Measurements from ENCODE around the gene ACADL. TPM values are rescaled to one million over a fixed set of nuclear protein-coding genes. Genes with fewer than 3 reads are reported as not detected.
A peak's percentile ranks its signal among the peaks of the same experiment; 100 is the strongest.
"Not testable (repeated sequence)": the region's sequence is repeated elsewhere in the genome, so short reads cannot be mapped to it uniquely, and the experiment has no call there.

Gene ACADL
- total RNA-seq, 1 donor from 2014 or later = 0.26 TPM

- TF ChIP-seq CTCF (IDR thresholded peaks at IDR 0.05; ENCODE audit: insufficient read depth, low read length, severe bottlenecking) = no peak
- FAIRE-seq = no peak
- no peak overlapping the region for H3K4me3 ChIP-seq (ENCODE audit: low read depth, low read length)
- H3K27me3 ChIP-seq (ENCODE audit: control insufficient read depth, insufficient read depth, low read length) = no peaks in the 10 kb centered on the region
- H3K36me3 ChIP-seq (ENCODE audit: control insufficient read depth, insufficient read depth, low read length) = no peaks in the 10 kb centered on the region
- DNase-seq (ENCODE audit: low read depth) = no peak
Measured at GRCh38 chr2:210190345-210190744, 34.9 kb downstream of the ACADL start.

GRCh38 chr2:210189452-210190138 is 35.7 kb downstream of the ACADL start:
- TF ChIP-seq CTCF (IDR thresholded peaks at IDR 0.05; ENCODE audit: insufficient read depth, low read length, severe bottlenecking) = no peak
- Histone ChIP-seq H3K27me3 (ENCODE audit: control insufficient read depth, insufficient read depth, low read length) (no peaks in the 10 kb centered on the region), H3K36me3 (ENCODE audit: control insufficient read depth, insufficient read depth, low read length) (no peaks in the 10 kb centered on the region), H3K4me3 (ENCODE audit: low read depth, low read length) (no peak overlapping the region)
- FAIRE-seq (no peak), DNase-seq (ENCODE audit: low read depth) (no peak)

- DNase-seq (ENCODE audit: low read depth) (peak; percentile 55), FAIRE-seq (no peak)
Measured at GRCh38 chr2:210188755-210189154, 36.5 kb downstream of the ACADL start.

GRCh38 chr2:210188190-210188589 is 37.1 kb downstream of the ACADL start:
- no peak overlapping the region for H3K4me3 ChIP-seq (ENCODE audit: low read depth, low read length)
- no peak for DNase-seq (ENCODE audit: low read depth)
- TF ChIP-seq CTCF (IDR thresholded peaks at IDR 0.05; ENCODE audit: insufficient read depth, low read length, severe bottlenecking) = no peak
- FAIRE-seq = no peak
- H3K27me3 ChIP-seq (ENCODE audit: control insufficient read depth, insufficient read depth, low read length) = no peaks in the 10 kb centered on the region
- H3K36me3 ChIP-seq (ENCODE audit: control insufficient read depth, insufficient read depth, low read length) = no peaks in the 10 kb centered on the region

More at GRCh38 chr2:210188755-210189154, 36.5 kb downstream of the ACADL start:
- TF ChIP-seq CTCF (IDR thresholded peaks at IDR 0.05; ENCODE audit: insufficient read depth, low read length, severe bottlenecking) = no peak
- Histone ChIP-seq H3K27me3 (ENCODE audit: control insufficient read depth, insufficient read depth, low read length) (no peaks in the 10 kb centered on the region), H3K4me3 (ENCODE audit: low read depth, low read length) (no peak overlapping the region), H3K36me3 (ENCODE audit: control insufficient read depth, insufficient read depth, low read length) (no peaks in the 10 kb centered on the region)

- H3K27me3 ChIP-seq (ENCODE audit: control insufficient read depth, insufficient read depth, low read length); FAIRE-seq; DNase-seq (ENCODE audit: low read depth); H3K4me3 ChIP-seq (ENCODE audit: low read depth, low read length); H3K36me3 ChIP-seq (ENCODE audit: control insufficient read depth, insufficient read depth, low read length): not testable (repeated sequence)
Measured at GRCh38 chr2:210183936-210184335, 41.3 kb downstream of the ACADL start.

GRCh38 chr2:210181606-210182088 is 43.6 kb downstream of the ACADL start:
- DNase-seq (ENCODE audit: low read depth); FAIRE-seq; H3K36me3 ChIP-seq (ENCODE audit: control insufficient read depth, insufficient read depth, low read length); H3K27me3 ChIP-seq (ENCODE audit: control insufficient read depth, insufficient read depth, low read length); H3K4me3 ChIP-seq (ENCODE audit: low read depth, low read length): not testable (repeated sequence)

GRCh38 chr2:210181033-210181605 is 44.1 kb downstream of the ACADL start:
- H3K27me3 ChIP-seq (ENCODE audit: control insufficient read depth, insufficient read depth, low read length); FAIRE-seq; H3K4me3 ChIP-seq (ENCODE audit: low read depth, low read length); DNase-seq (ENCODE audit: low read depth); H3K36me3 ChIP-seq (ENCODE audit: control insufficient read depth, insufficient read depth, low read length): not testable (repeated sequence)

All from bronchial epithelial cell (primary cell).